Measurements from ENCODE around the gene BTAF1. TPM values are rescaled to one million over a fixed set of nuclear protein-coding genes. Genes with fewer than 3 reads are reported as not detected.
"Not testable (repeated sequence)": the region's sequence is repeated elsewhere in the genome, so short reads cannot be mapped to it uniquely, and the experiment has no call there.

BTAF1 gene
- total RNA-seq, 1 donor from 2014 or later = 67.1 TPM

GRCh38 chr10:91894261-91894685 lies 29.3 kb upstream of the BTAF1 start:
- H3K4me1 Mint-ChIP-seq; H3K9me3 Mint-ChIP-seq; H3K36me3 Mint-ChIP-seq (ENCODE audit: low read depth); H3K27ac Mint-ChIP-seq; H3K4me3 Mint-ChIP-seq; intact Hi-C loops (cut with micrococcal nuclease): not testable (repeated sequence)
- H3K27me3 Mint-ChIP-seq = peaks cover 17% of the 10 kb centered on the region
- peak; percentile 52 for DNase-seq

DNA sequence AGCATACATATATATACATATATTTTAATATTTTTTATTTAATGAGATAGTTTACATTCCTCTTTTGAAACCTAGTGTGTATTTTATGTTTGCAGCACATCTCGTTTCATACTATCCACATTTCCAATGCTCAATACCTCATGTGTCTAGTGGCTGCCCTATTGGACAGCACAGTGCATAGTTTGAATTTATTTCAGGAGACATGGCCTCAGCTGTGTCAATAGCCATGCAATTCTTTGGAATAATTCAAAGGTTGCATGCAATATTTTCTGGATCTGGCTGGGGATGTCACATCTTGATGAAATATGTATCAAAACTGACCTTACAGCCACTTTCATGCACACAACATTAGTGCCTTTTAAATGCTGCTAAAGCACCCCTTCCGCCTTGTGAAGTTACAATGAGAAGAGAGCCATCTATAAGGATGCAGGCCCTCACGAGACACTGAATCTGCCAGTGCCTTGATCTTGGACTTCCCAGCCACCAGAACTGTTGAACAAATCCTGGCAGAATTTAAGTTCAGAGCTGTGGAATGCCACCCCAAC lies 27.3 kb upstream of the BTAF1 start:
- no peaks in the 10 kb centered on the region for H3K36me3 Mint-ChIP-seq (ENCODE audit: low read depth)
- no peak for DNase-seq
- H3K4me1 Mint-ChIP-seq = peaks cover 3% of the 10 kb centered on the region
- H3K27me3 Mint-ChIP-seq = peaks cover 8% of the 10 kb centered on the region
- H3K27ac Mint-ChIP-seq = no peak overlapping the region
- no peak overlapping the region for H3K4me3 Mint-ChIP-seq
- intact Hi-C loops (cut with micrococcal nuclease) = no loop called here
- H3K9me3 Mint-ChIP-seq = peaks cover 13% of the 10 kb centered on the region

DNA sequence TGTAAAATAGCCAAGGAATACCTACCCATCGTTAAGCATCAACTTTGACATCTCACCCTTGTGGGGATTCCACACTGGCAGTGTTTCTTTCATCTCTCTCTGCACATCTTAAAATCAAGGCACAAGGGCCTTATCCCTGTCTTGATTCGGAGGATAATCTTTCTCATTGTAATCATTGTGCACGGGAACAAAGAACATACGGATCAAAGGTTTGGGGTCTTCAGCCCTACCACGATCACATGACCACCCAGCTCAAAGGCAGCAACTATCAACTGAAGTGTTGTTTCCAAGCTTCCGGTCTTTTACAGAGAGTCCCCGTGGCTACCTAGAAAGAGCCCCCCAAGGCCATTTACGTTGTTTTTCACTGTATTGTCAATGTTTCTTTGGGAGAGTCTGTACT lies 26.1 kb upstream of the BTAF1 start:
- peaks cover 8% of the 10 kb centered on the region for H3K27me3 Mint-ChIP-seq
- intact Hi-C loops (cut with micrococcal nuclease) = no loop called here
- H3K4me3 Mint-ChIP-seq = no peak overlapping the region

GRCh38 chr10:91901784-91902677 lies 21.5 kb upstream of the BTAF1 start:
- peak overlapping the region; percentile 92 for H3K27ac Mint-ChIP-seq
- H3K4me3 Mint-ChIP-seq = peak overlapping the region; percentile 26

More for the DNA sequence above, 26.1 kb upstream of the BTAF1 start:
- Mint-ChIP-seq H3K36me3 (ENCODE audit: low read depth) (no peaks in the 10 kb centered on the region), H3K9me3 (peaks cover 14% of the 10 kb centered on the region), H3K4me1 (peaks cover 13% of the 10 kb centered on the region), H3K27ac (no peak overlapping the region)
- no peak for DNase-seq

GRCh38 chr10:91907033-91907594 lies 16.5 kb upstream of the BTAF1 start:
- Mint-ChIP-seq H3K9me3 (no peaks in the 10 kb centered on the region), H3K4me3 (peak overlapping the region; percentile 95), H3K36me3 (ENCODE audit: low read depth) (peaks cover 19% of the 10 kb centered on the region), H3K27me3 (peaks cover 2% of the 10 kb centered on the region), H3K4me1 (peaks cover 21% of the 10 kb centered on the region), H3K27ac (no peak overlapping the region)
- DNase-seq = peak; percentile 50
- intact Hi-C loops (cut with micrococcal nuclease) = no loop called here

More at GRCh38 chr10:91901784-91902677, 21.5 kb upstream of the BTAF1 start:
- Mint-ChIP-seq H3K27me3 (peaks cover 7% of the 10 kb centered on the region), H3K36me3 (ENCODE audit: low read depth) (peaks cover 13% of the 10 kb centered on the region), H3K4me1 (peaks cover 16% of the 10 kb centered on the region), H3K9me3 (peaks cover 14% of the 10 kb centered on the region)
- intact Hi-C loops (cut with micrococcal nuclease) = no loop called here
- peak; percentile 79 for DNase-seq

DNA sequence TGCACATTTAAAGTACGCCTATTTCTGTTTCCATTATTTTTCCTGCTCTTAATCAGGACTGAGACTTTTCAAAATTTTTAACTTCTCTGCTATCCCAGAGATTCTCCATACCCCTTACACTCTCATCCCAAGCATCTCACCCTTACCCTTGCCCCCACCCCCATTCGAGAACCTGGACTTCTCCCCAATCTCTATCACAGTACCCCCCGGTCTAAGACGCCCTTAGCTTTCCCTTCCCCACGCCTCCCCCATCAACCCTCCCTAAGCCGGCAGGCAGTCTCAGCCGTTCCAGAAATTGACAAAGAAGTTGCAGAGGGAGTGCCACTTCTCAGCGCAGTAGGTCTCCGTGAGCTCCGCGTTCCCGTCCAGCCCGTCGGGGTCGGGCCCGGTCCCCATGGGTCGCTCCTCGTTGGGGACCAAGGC lies 15.6 kb upstream of the BTAF1 start:
- Mint-ChIP-seq H3K4me3 (peak overlapping the region; percentile 95), H3K27ac (peak overlapping the region; percentile 88), H3K27me3 (peaks cover 5% of the 10 kb centered on the region), H3K9me3 (no peaks in the 10 kb centered on the region), H3K36me3 (ENCODE audit: low read depth) (peaks cover 19% of the 10 kb centered on the region), H3K4me1 (peaks cover 15% of the 10 kb centered on the region)
- intact Hi-C loops (cut with micrococcal nuclease) = loop anchor here (1.0 to 2.0 kb wide), 2 partner anchors 15 to 111 kb away; partner anchors contain the start of gene BTAF1
- no peak for DNase-seq

GRCh38 chr10:91908337-91909116 lies 15.0 kb upstream of the BTAF1 start:
- Mint-ChIP-seq H3K27ac (peak overlapping the region; percentile 88), H3K4me1 (peaks cover 15% of the 10 kb centered on the region), H3K4me3 (peak overlapping the region; percentile 95), H3K36me3 (ENCODE audit: low read depth) (peaks cover 19% of the 10 kb centered on the region), H3K27me3 (peaks cover 11% of the 10 kb centered on the region), H3K9me3 (no peaks in the 10 kb centered on the region)
- DNase-seq = peak; percentile 92
- intact Hi-C loops (cut with micrococcal nuclease) = loop anchor here (1.0 to 2.0 kb wide), 2 partner anchors 15 to 112 kb away; partner anchors contain the start of gene BTAF1

- H3K4me1 Mint-ChIP-seq = peaks cover 15% of the 10 kb centered on the region
- H3K9me3 Mint-ChIP-seq = no peaks in the 10 kb centered on the region
- H3K4me3 Mint-ChIP-seq = peak within 1 kb of the TSS; percentile 95
- H3K36me3 Mint-ChIP-seq (ENCODE audit: low read depth) = peaks cover 19% of the 10 kb centered on the region
- peak within 1 kb of the TSS; percentile 84 for H3K27ac Mint-ChIP-seq
- intact Hi-C loops (cut with micrococcal nuclease) = loop anchor here (2.0 kb wide), 1 partner anchor 112 kb away; no protein-coding TSS in a partner anchor
- peaks cover 17% of the 10 kb centered on the region for H3K27me3 Mint-ChIP-seq
- peak; percentile 76 for DNase-seq
These were observed 14.4 kb upstream of the BTAF1 start, which contains the start of gene FGFBP3 for GRCh38 chr10:91909117-91909677. Gene FGFBP3, minus strand, starts transcription at chr10:91909486. Its CDS starts 517 bp downstream, at chr10:91908969.

DNA sequence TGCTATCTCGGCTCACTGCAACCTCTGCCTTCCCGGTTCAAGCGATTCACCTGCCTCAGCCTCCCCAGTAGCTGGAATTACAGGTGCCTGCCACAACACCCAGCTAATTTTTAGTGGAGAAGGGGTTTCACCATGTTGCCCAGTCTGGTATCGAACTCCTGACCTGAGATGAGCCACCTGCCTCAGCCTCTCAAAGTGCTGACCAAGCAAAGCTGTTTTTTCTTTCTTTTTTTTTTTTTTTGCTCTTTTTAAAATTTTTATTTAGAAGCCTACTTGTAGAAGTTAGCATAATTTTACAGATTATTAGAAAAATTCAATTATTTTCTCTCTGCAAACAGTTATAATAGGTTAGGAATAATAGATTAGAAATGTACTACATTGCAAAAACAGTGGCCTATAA lies 13.1 kb upstream of the BTAF1 start:
- H3K4me3 Mint-ChIP-seq = no peak overlapping the region
- peaks cover 15% of the 10 kb centered on the region for H3K36me3 Mint-ChIP-seq (ENCODE audit: low read depth)
- no peak for DNase-seq
- no peaks in the 10 kb centered on the region for H3K9me3 Mint-ChIP-seq
- no peak overlapping the region for H3K27ac Mint-ChIP-seq
- H3K27me3 Mint-ChIP-seq = peaks cover 27% of the 10 kb centered on the region
- intact Hi-C loops (cut with micrococcal nuclease) = no loop called here
- H3K4me1 Mint-ChIP-seq = peaks cover 15% of the 10 kb centered on the region

GRCh38 chr10:91919651-91920050 lies 3.9 kb upstream of the BTAF1 start:
- intact Hi-C loops (cut with micrococcal nuclease) = loop anchor here (5.0 to 10.0 kb wide), 2 partner anchors 375 to 507 kb away; partner anchors contain the start of genes CPEB3, HECTD2 and MARCHF5
- H3K4me3 Mint-ChIP-seq = no peak overlapping the region
- H3K9me3 Mint-ChIP-seq = no peaks in the 10 kb centered on the region
- peaks cover 12% of the 10 kb centered on the region for H3K4me1 Mint-ChIP-seq
- no peak for DNase-seq
- H3K27ac Mint-ChIP-seq = no peak overlapping the region
- H3K36me3 Mint-ChIP-seq (ENCODE audit: low read depth) = peaks cover 1% of the 10 kb centered on the region
- H3K27me3 Mint-ChIP-seq = peaks cover 30% of the 10 kb centered on the region

- peak overlapping the region; percentile 99 for H3K27ac Mint-ChIP-seq
- intact Hi-C loops (cut with micrococcal nuclease) = loop anchor here (1.0 to 10.0 kb wide), 3 partner anchors 21 to 512 kb away; partner anchors contain the start of genes CPEB3, HECTD2 and MARCHF5
- peak; percentile 38 for DNase-seq
- H3K27me3 Mint-ChIP-seq = no peaks in the 10 kb centered on the region
- H3K9me3 Mint-ChIP-seq = no peaks in the 10 kb centered on the region
- peak overlapping the region; percentile 87 for H3K4me3 Mint-ChIP-seq
- peaks cover 17% of the 10 kb centered on the region for H3K36me3 Mint-ChIP-seq (ENCODE audit: low read depth)
- peaks cover 34% of the 10 kb centered on the region for H3K4me1 Mint-ChIP-seq
These were observed 847 bp downstream of the BTAF1 start for GRCh38 chr10:91924212-91925021.

DNA sequence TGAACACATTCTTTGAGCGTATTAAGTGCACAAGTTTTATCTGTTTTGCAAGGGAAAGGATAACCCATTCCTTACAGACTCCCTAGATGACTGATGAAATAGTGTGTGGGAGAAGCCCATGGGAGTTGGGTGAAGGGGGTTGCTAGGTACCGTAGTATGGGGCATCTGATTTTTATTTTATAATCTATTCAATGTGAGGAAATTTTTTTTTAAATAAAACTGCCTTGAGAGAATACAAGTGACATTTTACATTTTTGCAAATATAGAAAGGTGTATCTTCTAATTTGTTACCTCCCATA lies 1.4 kb downstream of the BTAF1 start:
- Mint-ChIP-seq H3K27me3 (no peaks in the 10 kb centered on the region), H3K4me3 (peak overlapping the region; percentile 87), H3K36me3 (ENCODE audit: low read depth) (peaks cover 17% of the 10 kb centered on the region), H3K9me3 (no peaks in the 10 kb centered on the region), H3K4me1 (peaks cover 34% of the 10 kb centered on the region), H3K27ac (no peak overlapping the region)
- peak; percentile 39 for DNase-seq
- intact Hi-C loops (cut with micrococcal nuclease) = loop anchor here (10.0 kb wide), 1 partner anchor 370 kb away; the partner anchor contains the start of genes CPEB3 and MARCHF5

Data from activated CD4-positive, alpha-beta T cell treated with anti-CD3 and anti-CD28 coated beads, Interleukin-2, amount 10 ng/mL, durations not matched to agents 24 days and 14 days (primary cell).